Smooth muscle cell (in vitro differentiated cells): Measurements from ENCODE around the gene ARHGAP22. TPM values are rescaled to one million over a fixed set of nuclear protein-coding genes. Genes with fewer than 3 reads are reported as not detected.

Experiments
- DNase-seq: peaks from one replicate; lab custom pipeline; 2025; ENCODE audit not compliant: unreplicated experiment; lab: John Stamatoyannopoulos, UW
- H2AFZ ChIP-seq: fragments of 200-600 bp; sonication (generic); 2 replicates; pipeline ENCODE4 v1.6.0; 2016; ENCODE audit warnings: antibody characterized with exemption, low read depth, mild to moderate bottlenecking
- H3F3A ChIP-seq: fragments of 200-600 bp; sonication (generic); 2 replicates; pipeline ENCODE4 v1.6.0; 2017; ENCODE audit warnings: antibody characterized with exemption, low read depth
- H3K27ac ChIP-seq: fragments of 200-600 bp; sonication (generic); 2 replicates; pipeline ENCODE4 v1.5.1; 2016; ENCODE audit warnings: low read depth, mild to moderate bottlenecking
- H3K27me3 ChIP-seq: fragments of 200-600 bp; sonication (generic); 2 replicates; pipeline ENCODE4 v1.6.1; 2016; ENCODE audit warnings: low read depth, mild to moderate bottlenecking
- H3K36me3 ChIP-seq: fragments of 200-600 bp; sonication (generic); 2 replicates; pipeline ENCODE4 v1.5.1; 2016; ENCODE audit warnings: low read depth
- H3K4me1 ChIP-seq: fragments of 200-600 bp; sonication (generic); 2 replicates; pipeline ENCODE4 v1.5.1; 2016; ENCODE audit warnings: low read depth
- H3K4me2 ChIP-seq: fragments of 200-600 bp; sonication (generic); 2 replicates; pipeline ENCODE4 v1.6.0; 2016; ENCODE audit warnings: mild to moderate bottlenecking
- H3K4me3 ChIP-seq: fragments of 200-600 bp; sonication (generic); 2 replicates; pipeline ENCODE4 v1.5.1; 2016; ENCODE audit warnings: mild to moderate bottlenecking
- H3K79me2 ChIP-seq: fragments of 200-600 bp; sonication (generic); 2 replicates; pipeline ENCODE4 v1.6.0; 2016; ENCODE audit warnings: low read depth, mild to moderate bottlenecking
- H3K9ac ChIP-seq: fragments of 200-600 bp; sonication (generic); 2 replicates; pipeline ENCODE4 v1.6.0; 2016; ENCODE audit warnings: low read depth
- H3K9me3 ChIP-seq: fragments of 200-600 bp; sonication (generic); replicated peaks from 2 replicates; pipeline ENCODE4 v1.5.1; 2016; ENCODE audit warnings: low read depth
- H4K20me1 ChIP-seq: fragments of 200-600 bp; sonication (generic); 2 replicates; pipeline ENCODE4 v1.6.0; 2016; ENCODE audit warnings: low read depth
- WGBS: methylation state at CpG from one replicate; pipeline ENCODE4 v1.1.7; 2016; ENCODE audit warnings: low lambda C conversion rate; 5-methylcytosine and 5-hydroxymethylcytosine counted together
- polyA plus RNA-seq: library from polyadenylated mRNA; unstranded; fragments of >200 nt; fragmentation: Nextera tagmentation; extraction: Ambion mirVana; gene quantifications from 2 replicates; pipeline ENCODE4 v1.2.1, GENCODE V29; 2016
- total RNA-seq: library from RNA; depleted of rRNA; stranded (reverse); fragments of >200 nt; gene quantifications from 2 replicates; pipeline ENCODE4 v1.2.3, GENCODE V29; 2014
- TF ChIP-seq, protein P1 (sequence below): fragments of 200-600 bp; sonication (generic); IDR thresholded peaks from 2 replicates; pipeline ENCODE4 v1.5.1; 2017; ENCODE audit warnings: borderline replicate concordance, mild to moderate bottlenecking, antibody characterized with exemption; ENCODE audit not compliant: insufficient read depth, poor library complexity, severe bottlenecking

Gene ARHGAP22
- total and polyA plus RNA-seq, 2 experiments from 2014 or later: 1.8 to 8.8 TPM

DNA sequence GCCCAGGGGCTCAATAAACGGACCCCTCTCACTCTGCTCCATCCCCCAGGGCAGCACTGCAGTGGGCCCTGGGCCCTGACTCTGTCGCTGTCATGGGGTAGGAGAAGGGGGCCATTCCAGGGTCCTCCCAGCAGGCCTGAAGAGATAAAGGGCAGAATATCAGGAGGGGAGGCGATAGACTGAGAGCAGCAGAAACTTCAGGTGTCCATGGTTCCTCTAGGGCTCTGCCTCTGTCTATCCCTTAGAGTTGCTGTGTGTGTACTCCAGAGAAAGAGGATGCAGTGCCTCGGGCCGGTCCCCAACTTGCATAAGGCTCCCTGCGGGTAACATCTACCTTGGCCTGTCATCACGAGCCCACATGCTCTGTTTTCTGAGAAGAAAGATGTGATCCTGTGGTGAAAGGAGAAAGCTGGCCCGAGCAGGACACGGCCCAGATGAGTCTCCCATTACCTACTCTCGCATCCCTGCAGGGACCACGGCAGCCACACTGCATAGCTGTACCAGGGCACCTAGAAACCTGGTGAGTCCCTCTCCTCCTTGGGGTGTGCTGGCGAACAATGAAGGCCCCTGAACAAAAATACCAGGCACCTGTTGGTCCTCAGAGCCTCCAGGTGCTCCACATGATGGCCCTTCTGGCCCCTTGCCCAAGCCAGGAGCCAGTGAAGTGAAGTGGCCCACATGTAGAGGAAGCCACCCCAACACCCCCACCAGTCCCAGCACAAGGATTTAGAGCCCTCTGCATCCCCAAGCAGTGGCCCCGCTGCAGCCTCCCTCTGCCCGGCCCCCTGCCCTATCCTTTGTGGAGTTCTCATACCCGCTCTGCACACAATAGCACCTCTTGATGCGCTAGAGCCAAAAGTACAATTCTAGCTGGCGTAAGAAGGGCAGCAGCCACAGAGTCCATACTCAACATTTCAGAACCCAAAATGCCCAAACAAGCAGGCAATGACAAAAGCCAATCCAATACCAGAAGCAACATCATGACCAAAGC is 106.8 kb downstream of the ARHGAP22 start:
- no peaks in the 10 kb centered on the region for H3K9me3 ChIP-seq
- no peaks in the 10 kb centered on the region for H3K79me2 ChIP-seq
- no peaks in the 10 kb centered on the region for H3K4me1 ChIP-seq
- H3K27ac ChIP-seq: no peak overlapping the region
- no peaks in the 10 kb centered on the region for H4K20me1 ChIP-seq
- no peak overlapping the region for H2AFZ ChIP-seq
- no peaks in the 10 kb centered on the region for H3K36me3 ChIP-seq
- H3K9ac ChIP-seq: no peak overlapping the region
- H3K27me3 ChIP-seq: no peaks in the 10 kb centered on the region
- no peak for DNase-seq
- H3K4me2 ChIP-seq: peak overlapping the region; percentile 3
- no peaks in the 10 kb centered on the region for H3F3A ChIP-seq
- TF ChIP-seq, protein P1, sequence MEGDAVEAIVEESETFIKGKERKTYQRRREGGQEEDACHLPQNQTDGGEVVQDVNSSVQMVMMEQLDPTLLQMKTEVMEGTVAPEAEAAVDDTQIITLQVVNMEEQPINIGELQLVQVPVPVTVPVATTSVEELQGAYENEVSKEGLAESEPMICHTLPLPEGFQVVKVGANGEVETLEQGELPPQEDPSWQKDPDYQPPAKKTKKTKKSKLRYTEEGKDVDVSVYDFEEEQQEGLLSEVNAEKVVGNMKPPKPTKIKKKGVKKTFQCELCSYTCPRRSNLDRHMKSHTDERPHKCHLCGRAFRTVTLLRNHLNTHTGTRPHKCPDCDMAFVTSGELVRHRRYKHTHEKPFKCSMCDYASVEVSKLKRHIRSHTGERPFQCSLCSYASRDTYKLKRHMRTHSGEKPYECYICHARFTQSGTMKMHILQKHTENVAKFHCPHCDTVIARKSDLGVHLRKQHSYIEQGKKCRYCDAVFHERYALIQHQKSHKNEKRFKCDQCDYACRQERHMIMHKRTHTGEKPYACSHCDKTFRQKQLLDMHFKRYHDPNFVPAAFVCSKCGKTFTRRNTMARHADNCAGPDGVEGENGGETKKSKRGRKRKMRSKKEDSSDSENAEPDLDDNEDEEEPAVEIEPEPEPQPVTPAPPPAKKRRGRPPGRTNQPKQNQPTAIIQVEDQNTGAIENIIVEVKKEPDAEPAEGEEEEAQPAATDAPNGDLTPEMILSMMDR: no peak
- H3K4me3 ChIP-seq: no peak overlapping the region
- WGBS: 95% methylated on average over 17 of the region's 17 CpGs

DNA sequence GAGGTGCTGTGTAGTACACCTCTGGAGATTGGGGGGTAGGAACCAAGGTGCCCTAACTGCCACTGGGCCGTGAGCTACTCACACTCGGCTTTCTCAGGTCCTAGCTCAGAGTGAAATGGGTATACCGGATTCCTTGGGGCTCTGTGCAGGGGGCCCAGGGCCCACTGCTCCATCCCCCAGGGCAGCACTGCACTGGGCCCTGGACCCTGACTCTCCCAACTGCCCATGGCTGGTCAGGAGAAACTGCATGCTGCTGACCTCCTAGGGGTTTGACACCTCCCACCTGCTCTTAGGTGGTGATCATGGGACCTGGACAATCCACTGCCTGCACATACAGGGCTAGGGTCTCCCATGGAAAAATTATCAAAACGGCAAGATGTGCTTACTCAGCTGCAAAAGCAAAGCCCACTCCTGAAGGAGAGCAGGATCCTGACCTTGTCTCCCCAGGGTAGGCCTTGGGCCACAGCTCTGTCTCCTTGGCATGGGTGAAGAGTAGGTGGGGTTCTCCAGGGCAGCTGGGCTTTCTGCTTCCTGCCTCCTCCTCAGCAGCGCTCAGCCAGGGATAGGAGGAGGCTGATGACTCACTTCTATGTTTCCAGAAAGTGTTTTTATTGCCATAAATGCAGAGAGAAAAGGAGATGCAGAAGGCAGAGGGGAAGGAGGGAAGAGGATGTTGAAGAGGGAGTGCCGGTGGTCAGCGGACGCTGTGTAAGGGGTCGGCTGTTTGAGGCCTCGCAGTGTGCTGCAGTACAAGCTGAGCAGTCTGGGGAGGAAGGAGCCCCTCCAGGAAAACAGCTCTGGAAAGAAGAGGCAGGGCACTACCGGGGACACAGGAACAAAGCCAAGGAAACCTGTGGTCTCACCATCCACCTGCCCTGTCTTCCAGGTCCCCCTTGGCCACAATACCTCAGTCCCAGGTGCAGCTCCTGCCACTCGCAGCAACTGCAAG is 107.8 kb downstream of the ARHGAP22 start:
- TF ChIP-seq, protein P1: no peak
- H3F3A ChIP-seq: no peaks in the 10 kb centered on the region
- no peak overlapping the region for H3K27ac ChIP-seq
- H3K36me3 ChIP-seq: no peaks in the 10 kb centered on the region
- no peaks in the 10 kb centered on the region for H3K27me3 ChIP-seq
- no peaks in the 10 kb centered on the region for H3K9me3 ChIP-seq
- no peak overlapping the region for H3K9ac ChIP-seq
- no peaks in the 10 kb centered on the region for H3K4me1 ChIP-seq
- no peak overlapping the region for H3K4me3 ChIP-seq
- 64% methylated on average over 12 of the region's 12 CpGs for WGBS
- H2AFZ ChIP-seq: peak overlapping the region; percentile 4
- H3K4me2 ChIP-seq: peak overlapping the region; percentile 3
- H4K20me1 ChIP-seq: no peaks in the 10 kb centered on the region
- no peak for DNase-seq
- H3K79me2 ChIP-seq: no peaks in the 10 kb centered on the region

DNA sequence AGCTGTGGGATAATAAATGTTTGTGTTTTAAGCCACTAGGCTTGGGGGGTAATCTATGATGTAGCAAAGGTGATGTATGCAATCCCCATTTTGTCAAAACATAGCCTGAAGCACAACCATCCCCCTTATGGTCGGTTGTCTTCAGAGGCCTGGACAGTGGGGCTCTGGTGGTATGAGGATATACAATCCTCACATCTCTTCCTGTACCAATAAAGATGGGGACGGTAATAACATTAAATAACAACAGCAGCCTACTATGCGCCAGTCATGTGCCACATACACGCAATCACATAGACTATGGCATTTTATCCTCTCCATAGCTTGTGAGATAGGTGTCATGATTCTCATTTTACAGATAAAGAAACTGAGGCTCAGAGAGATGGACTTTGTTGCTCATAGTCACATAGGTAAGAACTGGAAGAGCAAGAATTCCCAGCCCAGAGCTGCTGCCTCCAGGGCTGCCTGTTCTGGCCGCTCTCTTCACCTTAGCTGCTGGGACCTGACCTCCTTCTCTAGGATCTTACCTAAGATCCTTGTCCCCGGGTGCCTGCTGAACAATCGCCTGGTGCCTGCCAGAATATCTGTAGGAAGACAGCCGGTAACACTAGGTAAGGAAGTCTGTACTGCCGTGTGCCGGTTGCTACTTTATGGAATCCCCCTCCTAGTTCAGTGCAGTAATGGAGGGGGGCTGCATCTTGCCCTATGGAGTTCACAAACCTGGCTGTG is 108.6 kb downstream of the ARHGAP22 start:
- no peaks in the 10 kb centered on the region for H3K36me3 ChIP-seq
- no peaks in the 10 kb centered on the region for H3K79me2 ChIP-seq
- 89% methylated on average over 10 of the region's 10 CpGs for WGBS
- H3K4me2 ChIP-seq: no peak overlapping the region
- no peak overlapping the region for H2AFZ ChIP-seq
- H4K20me1 ChIP-seq: no peaks in the 10 kb centered on the region
- H3K27me3 ChIP-seq: no peaks in the 10 kb centered on the region
- H3K4me3 ChIP-seq: no peak overlapping the region
- no peak overlapping the region for H3K27ac ChIP-seq
- no peaks in the 10 kb centered on the region for H3F3A ChIP-seq
- no peaks in the 10 kb centered on the region for H3K9me3 ChIP-seq
- no peaks in the 10 kb centered on the region for H3K4me1 ChIP-seq
- TF ChIP-seq, protein P1: no peak
- no peak for DNase-seq
- H3K9ac ChIP-seq: no peak overlapping the region
